GM23338 (cell line): ENCODE measurements around the gene RPGRIP1L. TPM values are rescaled to one million over a fixed set of nuclear protein-coding genes. Genes with fewer than 3 reads are reported as not detected.

Source experiments
- ATAC-seq: fragments of 200-7000 bp; cut with Tn5 transposase; 3 replicates; pipeline ENCODE4 v1.9.1; 2020
- DNase-seq: peaks from one replicate; pipeline ENCODE4 v3.0.0-alpha.2; 2015; ENCODE audit warnings: low spot score
- H2AFZ ChIP-seq: fragments of 200-600 bp; sonication (generic); 2 replicates; pipeline ENCODE4 v1.8.0; 2016; ENCODE audit warnings: antibody characterized with exemption, mild to moderate bottlenecking, moderate library complexity
- H3F3A ChIP-seq: fragments of 200-600 bp; sonication (generic); replicated peaks from 2 replicates; pipeline ENCODE4 v1.8.0; 2017; ENCODE audit warnings: antibody characterized with exemption, mixed run types, low read depth
- H3K27ac ChIP-seq: fragments of 200-600 bp; sonication (generic); 2 replicates; pipeline ENCODE4 v1.6.1; 2016; ENCODE audit warnings: low read depth
- H3K27me3 ChIP-seq: fragments of 200-600 bp; sonication (generic); 2 replicates; pipeline ENCODE4 v1.8.0; 2016; ENCODE audit warnings: mild to moderate bottlenecking, mixed run types, moderate library complexity; ENCODE audit not compliant: insufficient read depth
- H3K36me3 ChIP-seq: fragments of 200-600 bp; sonication (generic); 2 replicates; pipeline ENCODE4 v1.8.0; 2016; ENCODE audit warnings: mild to moderate bottlenecking; ENCODE audit not compliant: insufficient read depth
- H3K4me1 ChIP-seq: fragments of 200-600 bp; sonication (generic); 2 replicates; pipeline ENCODE4 v1.8.0; 2016; ENCODE audit warnings: mild to moderate bottlenecking, moderate library complexity; ENCODE audit not compliant: insufficient read depth
- H3K4me2 ChIP-seq: fragments of 200-600 bp; sonication (generic); 2 replicates; pipeline ENCODE4 v1.7.1; 2017; ENCODE audit warnings: mixed run types
- H3K4me3 ChIP-seq: fragments of 200-600 bp; sonication (generic); 2 replicates; pipeline ENCODE4 v1.6.1; 2016; ENCODE audit warnings: mixed run types
- H3K79me2 ChIP-seq: fragments of 200-600 bp; sonication (generic); replicated peaks from 2 replicates; pipeline ENCODE4 v1.8.0; 2017; ENCODE audit warnings: mild to moderate bottlenecking; ENCODE audit not compliant: insufficient read depth
- H3K9me2 ChIP-seq: fragments of 200-600 bp; sonication (generic); 2 replicates; pipeline ENCODE4 v1.8.0; 2017; ENCODE audit not compliant: insufficient read depth
- H4K20me1 ChIP-seq: fragments of 200-600 bp; sonication (generic); replicated peaks from 2 replicates; pipeline ENCODE4 v1.8.0; 2017; ENCODE audit warnings: mild to moderate bottlenecking; ENCODE audit not compliant: insufficient read depth
- H3K27ac Mint-ChIP-seq: 2 replicates; pipeline ENCODE4 v1.8.0; 2020; ENCODE audit warnings: inconsistent platforms, mild to moderate bottlenecking, moderate library complexity, mixed read lengths
- H3K27me3 Mint-ChIP-seq: 3 replicates; pipeline ENCODE4 v1.8.0; 2022; ENCODE audit warnings: low read depth, mild to moderate bottlenecking, moderate library complexity, mixed read lengths, inconsistent platforms; ENCODE audit not compliant: insufficient read depth, poor library complexity
- H3K36me3 Mint-ChIP-seq: 3 replicates; pipeline ENCODE4 v1.8.0; 2021; ENCODE audit warnings: low read depth, mild to moderate bottlenecking, inconsistent platforms, moderate library complexity, mixed read lengths
- H3K4me1 Mint-ChIP-seq: 3 replicates; pipeline ENCODE4 v1.8.0; 2020; ENCODE audit warnings: mild to moderate bottlenecking, inconsistent platforms, mixed read lengths
- H3K4me3 Mint-ChIP-seq: 3 replicates; pipeline ENCODE4 v1.8.0; 2021; ENCODE audit warnings: moderate library complexity, mild to moderate bottlenecking, inconsistent platforms, mixed read lengths
- H3K9me3 Mint-ChIP-seq: 3 replicates; pipeline ENCODE4 v1.8.0; 2020; ENCODE audit warnings: moderate library complexity, mild to moderate bottlenecking, inconsistent platforms, mixed read lengths
- CREB1 ChIP-seq: fragments of 250-450 bp; sonication (Bioruptor Pico); IDR thresholded peaks from 2 replicates; pipeline ENCODE4 v1.5.0; 2020; ENCODE audit warnings: low read depth, mild to moderate bottlenecking, moderate library complexity
- CTCF ChIP-seq, 2 experiments: fragments of 200-600 bp in 1 of 2; sonication (generic) in 1 of 2; conservative IDR thresholded peaks; 2 replicates each; pipeline versions ENCODE4 v1.5.1 to v1.6.1; 2016 to 2017; ENCODE audit warnings: antibody characterized with exemption in 2 of 2, low read depth in 2 of 2, mild to moderate bottlenecking in 2 of 2, moderate library complexity in 1 of 2
- ETS1 ChIP-seq: IDR thresholded peaks from 2 replicates; pipeline ENCODE4 v1.6.1; 2016; ENCODE audit warnings: antibody characterized with exemption
- EZH2 ChIP-seq: fragments of 200-600 bp; sonication (generic); IDR thresholded peaks from one replicate; pipeline ENCODE4 v1.8.0; 2017; ENCODE audit warnings: antibody characterized with exemption, mild to moderate bottlenecking, low read depth; ENCODE audit not compliant: unreplicated experiment
- EZH2phosphoT487 ChIP-seq: fragments of 200-600 bp; sonication (generic); IDR thresholded peaks from one replicate; pipeline ENCODE4 v1.8.1; 2018; ENCODE audit warnings: antibody characterized with exemption; ENCODE audit not compliant: unreplicated experiment
- JUNB ChIP-seq: IDR thresholded peaks from one replicate; pipeline ENCODE4 v1.6.1; 2016; ENCODE audit warnings: antibody characterized with exemption; ENCODE audit not compliant: unreplicated experiment
- NANOG ChIP-seq: IDR thresholded peaks from 2 replicates; pipeline ENCODE4 v1.6.1; 2016; ENCODE audit warnings: antibody characterized with exemption, borderline replicate concordance
- POLR2AphosphoS5 ChIP-seq: IDR thresholded peaks from 2 replicates; pipeline ENCODE4 v1.6.1; 2016; ENCODE audit warnings: antibody characterized with exemption, low read depth
- REST ChIP-seq: IDR thresholded peaks from one replicate; pipeline ENCODE4 v1.6.1; 2018; ENCODE audit warnings: antibody characterized with exemption; ENCODE audit not compliant: unreplicated experiment
- STAT1 ChIP-seq: IDR thresholded peaks from one replicate; pipeline ENCODE4 v1.6.1; 2016; ENCODE audit warnings: antibody characterized with exemption; ENCODE audit not compliant: unreplicated experiment
- ZNF114 ChIP-seq: fragments of 250-450 bp; sonication (Bioruptor Pico); IDR thresholded peaks from 2 replicates; pipeline ENCODE4 v1.5.0; 2020; ENCODE audit warnings: mild to moderate bottlenecking, moderate library complexity
- ZNF331 ChIP-seq: fragments of 250-450 bp; sonication (Bioruptor Pico); IDR thresholded peaks from 2 replicates; pipeline ENCODE4 v1.5.0; 2020; ENCODE audit warnings: low read depth, mild to moderate bottlenecking, moderate library complexity
- polyA plus RNA-seq: library from polyadenylated mRNA; unstranded; fragments of >200 nt; fragmentation: Nextera tagmentation; extraction: Ambion mirVana; gene quantifications from 2 replicates; pipeline ENCODE4 v1.2.1, GENCODE V29; 2016
- total RNA-seq: library from RNA; depleted of rRNA; stranded (reverse); fragments of >200 nt; shearing (Covaris generic); gene quantifications from 2 replicates; pipeline ENCODE4 v1.2.3, GENCODE V29; 2014

The RPGRIP1L gene
- total and polyA plus RNA-seq, 2 experiments from 2014 or later = 11.4 to 21.3 TPM

DNA sequence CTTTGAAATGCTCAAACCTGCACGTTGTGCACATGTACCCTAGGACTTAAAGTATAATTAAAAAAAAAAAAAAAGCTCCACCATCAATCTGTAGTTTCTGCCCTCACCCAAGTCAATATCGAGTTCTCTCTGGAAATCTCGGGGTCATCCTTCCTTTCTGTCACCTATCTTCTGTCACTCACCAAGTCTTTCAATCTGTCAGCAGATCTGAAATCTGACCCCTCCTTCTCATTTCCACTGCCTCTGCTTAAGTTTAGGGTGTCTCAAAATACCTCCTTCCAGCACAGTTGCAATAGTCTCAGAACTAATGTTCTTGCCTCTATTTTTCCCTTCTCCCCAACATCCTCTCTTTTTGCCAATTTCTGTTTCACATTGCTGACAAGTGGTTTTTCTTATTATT lies 32.6 kb upstream of the RPGRIP1L start (continued):
- TF ChIP-seq ETS1 = no peak
- no peak for TF ChIP-seq CTCF (conservative IDR thresholded peaks at IDR 0.05; ENCODE audit: low read depth in 2 of 2)
- no peak for TF ChIP-seq ZNF331
- TF ChIP-seq EZH2phosphoT487 = no peak
- TF ChIP-seq JUNB = no peak
- TF ChIP-seq NANOG = no peak

- Histone ChIP-seq H3K4me2 (no peak overlapping the region), H3K4me1 (no peaks in the 10 kb centered on the region), H2AFZ (no peak overlapping the region), H3K27ac (no peak overlapping the region), H3K36me3 (no peaks in the 10 kb centered on the region), H3K4me3 (no peak overlapping the region), H3F3A (no peaks in the 10 kb centered on the region), H3K9me2 (no peaks in the 10 kb centered on the region), H4K20me1 (peaks cover 12% of the 10 kb centered on the region), H3K79me2 (peaks cover 51% of the 10 kb centered on the region), H3K27me3 (no peaks in the 10 kb centered on the region)
- Mint-ChIP-seq H3K4me1 (peaks cover 4% of the 10 kb centered on the region; the same call in 1 of the 3 replicates), H3K4me3 (no peak overlapping the region), H3K36me3 (no peaks in the 10 kb centered on the region), H3K27me3 (no peaks in the 10 kb centered on the region), H3K9me3 (no peaks in the 10 kb centered on the region), H3K27ac (no peak overlapping the region)
- DNase-seq (no peak), ATAC-seq (no peak)
- TF ChIP-seq CTCF (conservative IDR thresholded peaks at IDR 0.05; ENCODE audit: low read depth in 2 of 2) (no peak), CREB1 (CRISPR knock-in tag) (no peak), EZH2phosphoT487 (no peak), JUNB (no peak), REST (no peak), POLR2AphosphoS5 (no peak), STAT1 (no peak), EZH2 (no peak), NANOG (no peak), ZNF114 (CRISPR knock-in tag) (no peak), ETS1 (no peak), ZNF331 (no peak)
These were observed 31.2 kb upstream of the RPGRIP1L start for GRCh38 chr16:53734908-53735307.
